GM18519 (cell line): ENCODE data around the gene KCND2.
"Not testable (repeated sequence)": the region's sequence is repeated elsewhere in the genome, so short reads cannot be mapped to it uniquely, and the experiment has no call there.

Experiments
- ATAC-seq: cut with Tn5 transposase; IDR thresholded peaks from one replicate; pipeline ENCODE4 v1.9.1; 2021; ENCODE audit warnings: mild to moderate bottlenecking, moderate library complexity; ENCODE audit not compliant: unreplicated experiment, low FRiP score

KCND2 gene

GRCh38 chr7:120677535-120677934 lies 404.6 kb downstream of the KCND2 start:
- ATAC-seq = no peak

- no peak for ATAC-seq
These were observed 408.0 kb downstream of the KCND2 start for GRCh38 chr7:120680985-120681384.

GRCh38 chr7:120684463-120684862 lies 411.5 kb downstream of the KCND2 start:
- no peak for ATAC-seq

GRCh38 chr7:120691915-120692314 lies 418.9 kb downstream of the KCND2 start:
- ATAC-seq = no peak

GRCh38 chr7:120695848-120696247 lies 422.9 kb downstream of the KCND2 start:
- no peak for ATAC-seq

GRCh38 chr7:120700796-120701195 lies 427.8 kb downstream of the KCND2 start:
- ATAC-seq = no peak

- ATAC-seq = not testable (repeated sequence)
These were observed 429.4 kb downstream of the KCND2 start for GRCh38 chr7:120702408-120702807.

GRCh38 chr7:120703585-120704240 lies 430.7 kb downstream of the KCND2 start:
- ATAC-seq = no peak

- no peak for ATAC-seq
These were observed 436.4 kb downstream of the KCND2 start for GRCh38 chr7:120709252-120709971.

GRCh38 chr7:120709972-120710320 lies 437.0 kb downstream of the KCND2 start:
- ATAC-seq = no peak

GRCh38 chr7:120714945-120715344 lies 442.0 kb downstream of the KCND2 start:
- no peak for ATAC-seq

GRCh38 chr7:120716307-120716706 lies 443.3 kb downstream of the KCND2 start:
- no peak for ATAC-seq

GRCh38 chr7:120717166-120717565 lies 444.2 kb downstream of the KCND2 start:
- ATAC-seq = no peak

GRCh38 chr7:120718361-120718760 lies 445.4 kb downstream of the KCND2 start:
- no peak for ATAC-seq

- no peak for ATAC-seq
These were observed 447.3 kb downstream of the KCND2 start for GRCh38 chr7:120720317-120720716.

GRCh38 chr7:120723465-120724385 lies 450.8 kb downstream of the KCND2 start:
- ATAC-seq = no peak

- no peak for ATAC-seq
These were observed 451.5 kb downstream of the KCND2 start for GRCh38 chr7:120724448-120724847.

GRCh38 chr7:120724955-120725354 lies 452.0 kb downstream of the KCND2 start:
- ATAC-seq = no peak

GRCh38 chr7:120725376-120726039 lies 452.5 kb downstream of the KCND2 start:
- ATAC-seq = no peak

GRCh38 chr7:120729245-120729644 lies 456.3 kb downstream of the KCND2 start:
- no peak for ATAC-seq

GRCh38 chr7:120731271-120731670 lies 458.3 kb downstream of the KCND2 start:
- ATAC-seq = no peak
